H1 (cell line): ENCODE measurements around the gene MGAT5. TPM values are rescaled to one million over a fixed set of nuclear protein-coding genes. Genes with fewer than 3 reads are reported as not detected.

Source experiments
- CTCF ChIA-PET: fragments of 300-600 bp; sonication (Branson Sonifier 250); formaldehyde crosslinking; loops from one replicate; lab custom pipeline; 2021; ENCODE audit not compliant: partially characterized antibody; lab: Charles Lee
- POLR2A ChIA-PET: fragments of 300-600 bp; sonication (Branson Sonifier 250); formaldehyde crosslinking; loops from one replicate; lab custom pipeline; 2021; ENCODE audit warnings: inconsistent platforms; ENCODE audit not compliant: partially characterized antibody; lab: Charles Lee
- DNase-seq, 2 experiments: peaks; one replicate each; pipeline versions ENCODE4 v3.0.0 to v3.0.0-alpha.2; 2010 to 2022; ENCODE audit warnings: low spot score in 2 of 2, low read depth in 1 of 2, mixed read lengths in 1 of 2
- FAIRE-seq: peaks from 2 replicates; lab custom pipeline; 2011; peaks lifted over from hg19 to GRCh38; lab: Jason Lieb, UNC
- H2AFZ ChIP-seq: 2 replicates; pipeline ENCODE4 v1.8.1; 2012; ENCODE audit warnings: low read length, inconsistent platforms
- H2AK5ac ChIP-seq: 2 replicates; pipeline ENCODE4 v1.6.1; 2013; ENCODE audit warnings: low read depth, low read length
- H2BK120ac ChIP-seq: replicated peaks from 2 replicates; pipeline ENCODE3; 2013; ENCODE audit warnings: low read depth, low read length, inconsistent platforms
- H2BK12ac ChIP-seq: 2 replicates; pipeline ENCODE4 v1.6.1; 2013; ENCODE audit warnings: low read depth, low read length
- H2BK15ac ChIP-seq: 2 replicates; pipeline ENCODE4 v1.6.1; 2013; ENCODE audit warnings: low read length
- H2BK20ac ChIP-seq: 2 replicates; pipeline ENCODE4 v1.6.1; 2013; ENCODE audit warnings: low read length
- H2BK5ac ChIP-seq: 2 replicates; pipeline ENCODE4 v1.6.1; 2013; ENCODE audit warnings: low read depth, low read length
- H3K14ac ChIP-seq: 2 replicates; pipeline ENCODE4 v1.6.1; 2013; ENCODE audit warnings: inconsistent platforms; ENCODE audit not compliant: insufficient read length
- H3K18ac ChIP-seq: 2 replicates; pipeline ENCODE4 v1.6.1; 2013; ENCODE audit warnings: low read length; ENCODE audit errors: extremely low read depth
- H3K23ac ChIP-seq: 2 replicates; pipeline ENCODE4 v1.6.1; 2013; ENCODE audit warnings: inconsistent platforms; ENCODE audit not compliant: insufficient read length
- H3K23me2 ChIP-seq: 2 replicates; pipeline ENCODE4 v1.6.1; 2013; ENCODE audit warnings: low read depth, low read length
- H3K27ac ChIP-seq: 2 replicates; pipeline ENCODE4 v1.6.1; 2011; ENCODE audit warnings: low read depth, low read length, inconsistent platforms
- H3K27me3 ChIP-seq, 4 experiments: replicated peaks in 1 of 4; 1 replicate in 1 of 4; 2 replicates in 3 of 4; pipeline versions ENCODE4 v1.6.1 to v1.8.1; 2011 to 2013; ENCODE audit warnings: low read length in 3 of 4, mild to moderate bottlenecking in 3 of 4, inconsistent platforms in 2 of 4, mixed read lengths in 2 of 4, moderate library complexity in 1 of 4; ENCODE audit not compliant: control insufficient read depth in 3 of 4, insufficient read depth in 3 of 4; ENCODE audit errors: extremely low read depth in 1 of 4
- H3K36me3 ChIP-seq, 4 experiments: 2 replicates each; pipeline versions ENCODE4 v1.6.1 to v1.8.1; 2011 to 2013; ENCODE audit warnings: mild to moderate bottlenecking in 4 of 4, low read length in 3 of 4, moderate library complexity in 2 of 4, control low read depth in 1 of 4, inconsistent platforms in 1 of 4; ENCODE audit not compliant: insufficient read depth in 4 of 4, control insufficient read depth in 2 of 4
- H3K4ac ChIP-seq: replicated peaks from 2 replicates; pipeline ENCODE3; 2013; ENCODE audit warnings: low read length, low read depth, mixed read lengths, inconsistent platforms; ENCODE audit not compliant: insufficient read length
- H3K4me1 ChIP-seq, 4 experiments: replicated peaks in 1 of 4; 1 replicate in 1 of 4; 2 replicates in 3 of 4; pipeline versions ENCODE4 v1.6.1 to v1.8.1; 2011 to 2013; ENCODE audit warnings: low read length in 3 of 4, inconsistent platforms in 2 of 4, mixed read lengths in 1 of 4; ENCODE audit not compliant: insufficient read depth in 4 of 4, control insufficient read depth in 3 of 4
- H3K4me2 ChIP-seq, 2 experiments: 2 replicates each; pipeline versions ENCODE4 v1.6.1 to v1.8.1; 2011 to 2013; ENCODE audit warnings: low read depth in 2 of 2, low read length in 2 of 2, control low read depth in 1 of 2, inconsistent platforms in 1 of 2, mild to moderate bottlenecking in 1 of 2; ENCODE audit not compliant: insufficient read depth in 1 of 2
- H3K4me3 ChIP-seq, 4 experiments: fragments of 200-600, 300-600 bp in 1 of 4; sonication (generic), shearing (Covaris generic), sonication (Bioruptor Twin) in 1 of 4; 2 replicates each; pipeline versions ENCODE4 v1.5.1 to v1.8.1; 2011 to 2016; ENCODE audit warnings: low read length in 4 of 4, low read depth in 3 of 4, control low read depth in 2 of 4, inconsistent platforms in 2 of 4, mild to moderate bottlenecking in 2 of 4, mixed read lengths in 1 of 4, moderate library complexity in 1 of 4; ENCODE audit not compliant: insufficient read depth in 2 of 4; ENCODE audit errors: extremely low read depth in 1 of 4
- H3K56ac ChIP-seq: replicated peaks from 2 replicates; pipeline ENCODE3; 2013; ENCODE audit warnings: low read depth, mild to moderate bottlenecking, mixed read lengths, low read length, inconsistent platforms; ENCODE audit not compliant: insufficient read length
- H3K79me1 ChIP-seq: 2 replicates; pipeline ENCODE4 v1.6.1; 2013; ENCODE audit warnings: low read depth, low read length, control low read depth
- H3K79me2 ChIP-seq, 2 experiments: 2 replicates each; pipeline versions ENCODE4 v1.6.1 to v1.8.1; 2012 to 2013; ENCODE audit warnings: low read length in 2 of 2, mild to moderate bottlenecking in 2 of 2, inconsistent platforms in 1 of 2; ENCODE audit not compliant: insufficient read depth in 2 of 2, control insufficient read depth in 1 of 2
- H3K9ac ChIP-seq, 4 experiments: replicated peaks in 1 of 4; 1 replicate in 1 of 4; 2 replicates in 3 of 4; pipeline versions ENCODE4 v1.6.1 to v1.8.1; 2011 to 2013; ENCODE audit warnings: low read depth in 3 of 4, low read length in 3 of 4, control low read depth in 2 of 4, mild to moderate bottlenecking in 2 of 4, moderate library complexity in 2 of 4, inconsistent platforms in 1 of 4; ENCODE audit errors: extremely low read depth in 1 of 4
- H3K9me3 ChIP-seq, 2 experiments: 2 replicates each; pipeline versions ENCODE4 v1.6.1 to v1.8.1; 2012 to 2013; ENCODE audit warnings: mild to moderate bottlenecking in 2 of 2, moderate library complexity in 2 of 2, control low read depth in 1 of 2, inconsistent platforms in 1 of 2, low read depth in 1 of 2, low read length in 1 of 2, mixed read lengths in 1 of 2; ENCODE audit not compliant: insufficient read depth in 2 of 2
- H4K20me1 ChIP-seq, 2 experiments: replicated peaks in 1 of 2; 2 replicates each; pipeline versions ENCODE3 to v1.8.1; 2011 to 2013; ENCODE audit warnings: inconsistent platforms in 2 of 2, low read length in 2 of 2, mild to moderate bottlenecking in 1 of 2; ENCODE audit not compliant: insufficient read depth in 2 of 2, control insufficient read depth in 1 of 2
- H4K5ac ChIP-seq: 2 replicates; pipeline ENCODE4 v1.6.1; 2013; ENCODE audit warnings: low read length, low read depth, mixed read lengths, inconsistent platforms; ENCODE audit not compliant: insufficient read length
- H4K8ac ChIP-seq: 2 replicates; pipeline ENCODE4 v1.8.0; 2013; ENCODE audit warnings: mild to moderate bottlenecking, moderate library complexity, low read length, inconsistent platforms; ENCODE audit not compliant: insufficient read depth; ENCODE audit errors: extremely low read depth
- H4K91ac ChIP-seq: replicated peaks from 2 replicates; pipeline ENCODE3; 2013; ENCODE audit warnings: low read length, mixed read lengths, inconsistent platforms; ENCODE audit not compliant: insufficient read length
- CTCF ChIP-seq, 3 experiments: IDR thresholded peaks; 1 replicate in 2 of 3; 2 replicates in 1 of 3; pipeline versions ENCODE4 v1.5.1 to v1.6.1; 2011; ENCODE audit warnings: low read length in 3 of 3, mild to moderate bottlenecking in 3 of 3, inconsistent platforms in 2 of 3, low read depth in 1 of 3, moderate library complexity in 1 of 3; ENCODE audit not compliant: insufficient read depth in 1 of 3; ENCODE audit errors: control extremely low read depth in 1 of 3
- KDM1A ChIP-seq: fragments of 200-600, 300-600 bp; sonication (generic); IDR thresholded peaks from 2 replicates; pipeline ENCODE4 v1.7.1; 2016; ENCODE audit warnings: mild to moderate bottlenecking, low read length, borderline replicate concordance
- SP2 ChIP-seq: IDR thresholded peaks from 2 replicates; pipeline ENCODE4 v1.6.1; 2012; ENCODE audit warnings: mild to moderate bottlenecking, low read length, inconsistent platforms
- WGBS, 2 experiments: shearing (Covaris generic) in 1 of 2; methylation state at CpG; one replicate each; pipeline versions ENCODE4 v1.1.6 to v1.1.7; 2013 to 2015; ENCODE audit warnings: low lambda C conversion rate in 2 of 2, mixed read lengths in 2 of 2, inconsistent platforms in 1 of 2, low coverage in 1 of 2, missing lambda C conversion rate in 1 of 2; ENCODE audit not compliant: insufficient replicate concordance in 2 of 2, insufficient coverage in 1 of 2, insufficient read length in 1 of 2; ENCODE audit errors: extremely low coverage in 1 of 2, missing lambda C conversion rate in 1 of 2; 5-methylcytosine and 5-hydroxymethylcytosine counted together
- polyA plus RNA-seq, 7 experiments: library from polyadenylated mRNA; depleted of rRNA in 3 of 7; stranded (reverse) in 5 of 7; unstranded in 2 of 7; fragments of >200 nt in 5 of 7; fragments of 200-250 nt in 2 of 7; gene quantifications; 1 replicate in 5 of 7; 2 replicates in 1 of 7; 4 replicates in 1 of 7; pipeline versions ENCODE4 v1.2.1 to v1.2.3, GENCODE V29; 2011 to 2013; ENCODE audit warnings: missing spikeins in 2 of 7, mixed read lengths in 2 of 7
- total RNA-seq: library from RNA; stranded (reverse); fragmentation: NEBNext Ultra II Directional; extraction: Animal tissue kit (Norgen Biotek cat#: 25700); gene quantifications from 2 replicates; pipeline ENCODE4 v1.2.1, GENCODE V29; 2021

Gene MGAT5
- total and polyA plus RNA-seq, 2 of the 8 experiments (the other 6 are each of a cell fraction or from before 2014, with no cell fraction given) = 11.2 to 49.2 TPM

- Histone ChIP-seq H3K23ac (no peak overlapping the region), H3K4me1 (no peaks in the 10 kb centered on the region; a peak in 1 of 7 replicates), H2AK5ac (no peak overlapping the region), H3K4me2 (no peak overlapping the region), H2BK120ac (no peak overlapping the region), H3K27ac (no peak overlapping the region), H3K27me3 (no peaks in the 10 kb centered on the region), H3K18ac (no peak overlapping the region), H2BK12ac (no peak overlapping the region), H4K8ac (no peak overlapping the region), H4K5ac (no peak overlapping the region), H3K23me2 (no peaks in the 10 kb centered on the region; the same call in 1 of the 2 replicates), H4K20me1 (peaks cover 0 to 2% of the 10 kb centered on the region in 2 experiments), H3K14ac (no peak overlapping the region), H2AFZ (no peak overlapping the region), H3K4ac (no peak overlapping the region), H3K79me1 (peaks cover 3% of the 10 kb centered on the region; the same call in 1 of the 2 replicates), H3K56ac (no peak overlapping the region), H3K36me3 (peaks cover 0 to 4% (median 0%) of the 10 kb centered on the region in 4 experiments; a peak in 2 of 8 replicates), H2BK5ac (no peak overlapping the region), H3K4me3 (no peak overlapping the region), H3K9ac (no peak overlapping the region), H3K9me3 (peaks cover 20 to 22% of the 10 kb centered on the region in 2 experiments; a peak in 3 of 4 replicates), H4K91ac (no peak overlapping the region), H2BK20ac (no peak overlapping the region), H2BK15ac (no peak overlapping the region), H3K79me2 (peaks cover 3 to 76% of the 10 kb centered on the region in 2 experiments; a peak in 3 of 4 replicates)
- FAIRE-seq (no peak), DNase-seq (no peak)
- 56% methylated on average over 3 of the region's 3 CpGs; no CpG with 5 or more reads in 1 of the 2 experiments for WGBS, 2 experiments
- CTCF ChIA-PET = interaction anchor here (0.6 to 3.4 kb wide), 3 partner anchors 13 to 98 kb away, joined by 3 to 18 read pairs (median 3); no protein-coding TSS in a partner anchor
- POLR2A ChIA-PET = interaction anchor here (2.0 kb wide), 1 partner anchor 14 kb away, joined by 4 read pairs; no protein-coding TSS in a partner anchor
- no peak for TF ChIP-seq KDM1A
- no peak for TF ChIP-seq SP2
- no peak for TF ChIP-seq CTCF (IDR thresholded peaks at IDR 0.05; ENCODE audit: control extremely low read depth in 1 of 3, insufficient read depth in 1 of 3, low read depth in 1 of 3, low read length in 3 of 3)
Measured at GRCh38 chr2:134231301-134231964, 22.4 kb upstream of the MGAT5 start.
